Adrenal gland (tissue), 5 donors: ENCODE results near the gene MRPS34.

Source experiments
- CTCF ChIP-seq, 6 experiments: fragments of 450-650 bp in 4 of 6; fragments of 200-600 bp in 2 of 6; sonication (generic) in 1 of 6; IDR thresholded peaks; 1 replicate in 5 of 6; 2 replicates in 1 of 6; pipeline versions ENCODE4 v1.5.1 to v1.8.0; 2016 to 2021; ENCODE audit warnings: antibody characterized with exemption in 6 of 6, mild to moderate bottlenecking in 2 of 6, moderate library complexity in 1 of 6
- POLR2A ChIP-seq, 2 donors: fragments of 450-650 bp; IDR thresholded peaks; one replicate each; pipeline ENCODE4 v1.6.1; 2017; ENCODE audit warnings: antibody characterized with exemption in 2 of 2, mild to moderate bottlenecking in 2 of 2, moderate library complexity in 1 of 2
- donor health status: DM: no; HTN: no; CAD: no.

GRCh38 chr16:1793578-1794220 is 20.8 kb upstream of the MRPS34 start, which contains the start of gene IGFALS:
- no peak for TF ChIP-seq CTCF (IDR thresholded peaks at IDR 0.05)
- TF ChIP-seq POLR2A (IDR thresholded peaks at IDR 0.05): no peak
